Measurements from ENCODE around the gene BTBD19.
"Not testable (repeated sequence)": the region's sequence is repeated elsewhere in the genome, so short reads cannot be mapped to it uniquely, and the experiment has no call there.

The BTBD19 gene

DNA sequence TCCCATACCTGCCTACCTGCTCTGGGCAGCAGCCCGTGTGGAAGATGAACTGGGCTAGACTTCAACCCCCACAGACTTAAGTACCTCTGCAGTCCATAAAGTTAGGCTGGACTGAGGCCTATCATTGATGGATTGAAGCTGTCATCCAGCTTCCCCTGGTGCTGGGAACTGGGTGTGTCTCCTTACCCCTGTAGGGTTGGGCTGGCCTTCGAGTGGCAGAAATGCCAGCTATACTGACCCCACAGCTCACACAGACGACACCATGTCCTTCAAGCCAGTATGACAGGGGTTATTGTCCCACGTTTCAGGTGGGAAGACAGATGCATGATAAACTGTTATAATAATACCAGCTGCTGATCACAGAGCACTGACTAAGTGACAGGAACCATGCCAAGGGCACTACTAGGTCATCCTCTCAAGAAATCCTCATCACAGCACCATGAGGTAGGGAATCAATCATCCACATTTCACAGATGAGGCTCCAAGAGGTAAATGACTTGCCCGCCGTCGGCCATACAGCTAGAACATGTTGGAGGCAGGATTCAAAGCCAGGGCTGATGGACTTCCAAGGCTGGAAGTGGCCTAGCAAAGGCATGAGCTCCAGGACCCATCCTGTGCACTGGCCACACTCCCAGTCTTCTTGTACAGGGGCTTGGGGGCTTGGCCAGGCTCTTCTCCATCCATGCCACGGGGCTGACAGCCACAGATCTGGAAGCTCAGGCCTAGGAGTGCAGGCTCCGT lies 20.0 kb upstream of the BTBD19 start, which contains the start of gene BEST4:
Gene BEST4, minus strand, starts transcription at position 51 of the 741 bp plus-strand sequence. CDS start 465 bp downstream, outside the sequence.
- DNase-seq = no peak

DNA sequence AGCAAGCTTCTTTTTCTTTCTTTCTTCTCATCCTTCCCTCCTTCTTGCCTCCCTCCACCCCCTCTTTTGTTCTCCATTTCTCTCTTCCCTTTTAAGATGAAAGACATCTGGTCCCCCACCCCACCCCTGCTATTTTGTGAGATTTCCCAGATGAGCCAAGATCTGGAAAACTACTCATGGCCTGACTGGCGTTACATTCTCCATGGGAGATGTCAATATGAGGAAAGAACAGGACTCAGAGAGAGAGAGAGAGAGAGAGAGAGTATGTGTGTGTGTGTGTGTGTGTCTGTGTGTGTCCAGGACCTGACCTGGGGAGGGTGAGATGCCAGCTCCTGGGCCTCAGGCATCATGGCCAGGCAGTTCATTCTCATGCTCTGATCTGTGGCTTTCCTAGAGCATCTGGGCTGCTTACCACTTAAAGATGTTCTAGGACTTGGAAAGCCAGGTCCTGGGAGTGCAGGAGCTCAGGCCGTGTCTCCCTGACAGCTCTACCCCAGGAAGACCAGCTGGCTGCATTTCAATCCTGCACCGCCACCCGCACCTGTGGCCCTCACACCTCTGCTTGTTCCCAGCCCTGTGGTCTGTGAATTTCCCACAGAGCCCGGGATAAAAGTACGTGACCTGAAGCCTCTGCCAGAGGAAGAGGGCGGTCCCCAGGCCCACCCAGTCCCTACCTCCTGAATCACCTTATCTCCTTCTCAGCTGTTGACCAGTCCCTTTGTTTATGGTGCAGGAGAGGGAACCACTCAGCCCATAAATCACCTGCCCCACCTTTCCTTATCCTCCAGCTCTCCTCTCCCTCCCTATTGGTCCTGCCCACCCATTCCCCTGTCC lies 17.1 kb upstream of the BTBD19 start:
- DNase-seq = no peak

DNA sequence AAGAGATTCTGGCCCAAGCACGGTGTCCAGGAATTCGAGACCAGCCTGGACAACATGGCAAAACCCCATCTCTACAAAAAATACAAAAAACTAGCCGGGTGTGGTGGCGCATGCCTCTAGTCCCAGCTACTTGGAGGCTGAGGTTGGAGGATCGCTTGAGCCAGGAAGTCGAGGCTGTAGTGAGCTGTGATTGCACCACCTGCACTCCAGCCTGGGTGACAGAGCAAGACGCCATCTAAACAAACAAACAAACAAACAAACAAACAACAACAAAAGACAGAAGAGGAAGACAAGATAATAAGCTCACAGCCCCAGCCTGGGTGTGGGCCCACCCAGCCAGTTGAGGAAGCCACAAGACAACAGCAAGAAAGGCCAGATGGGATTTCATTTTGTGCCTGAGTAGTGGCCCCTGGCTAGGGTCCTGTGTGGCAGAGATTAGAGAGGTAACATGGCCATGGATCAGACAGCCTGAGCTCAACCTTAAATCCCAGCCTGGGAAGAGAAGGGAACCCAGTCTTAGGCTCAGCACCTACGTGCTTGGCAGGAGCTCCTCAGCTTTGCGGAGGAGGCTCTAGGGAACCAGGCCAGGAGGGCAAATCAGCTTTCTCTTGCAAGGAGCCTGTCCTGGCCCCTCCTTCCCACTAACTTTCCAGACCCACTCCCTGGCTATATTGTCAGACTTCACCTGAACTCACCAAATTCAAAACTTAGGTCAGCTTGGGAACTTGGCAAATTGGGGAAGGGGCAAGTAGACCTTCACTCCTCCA lies 15.4 kb upstream of the BTBD19 start:
- no peak for DNase-seq

GRCh38 chr1:44797886-44798285 lies 10.4 kb upstream of the BTBD19 start:
- not testable (repeated sequence) for DNase-seq

- DNase-seq = no peak
Observed at GRCh38 chr1:44798481-44799365, 9.6 kb upstream of the BTBD19 start.

DNA sequence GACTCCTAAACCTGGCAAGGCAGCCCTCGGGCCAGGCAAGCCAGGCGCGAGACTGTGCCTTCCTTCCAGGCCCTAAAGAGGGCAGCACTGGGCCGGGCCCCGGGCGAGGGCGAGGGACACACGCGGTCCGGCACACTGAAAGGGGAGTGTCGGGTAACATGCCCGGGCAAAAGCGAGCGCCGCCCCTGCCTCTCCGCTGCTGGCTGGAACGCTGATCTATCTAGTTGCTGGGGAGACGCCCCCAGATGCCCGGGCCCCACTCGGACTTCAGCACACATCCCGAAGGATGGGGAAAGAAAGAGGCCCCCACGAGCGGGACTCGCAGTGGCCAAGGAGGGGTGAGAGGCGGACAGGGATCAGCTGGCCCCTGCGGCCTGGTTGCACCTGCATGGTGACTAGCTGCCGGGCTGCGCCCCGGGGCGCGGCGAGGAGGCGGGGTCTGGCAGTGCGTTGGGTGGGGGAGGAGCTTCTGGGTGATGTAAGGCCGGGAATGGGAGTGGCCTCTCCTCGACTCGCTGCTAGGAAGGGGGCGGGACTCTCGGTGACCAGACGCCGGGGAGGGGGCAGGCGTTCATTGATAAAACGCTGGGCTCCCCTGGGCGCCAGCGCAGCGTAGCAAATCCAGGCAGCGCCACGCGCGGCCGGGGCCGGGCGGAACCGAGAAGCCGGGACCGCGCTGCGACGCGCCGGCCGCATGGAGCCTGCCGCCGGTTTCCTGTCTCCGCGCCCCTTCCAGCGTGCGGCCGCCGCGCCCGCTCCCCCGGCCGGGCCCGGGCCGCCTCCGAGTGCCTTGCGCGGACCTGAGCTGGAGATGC lies 8.3 kb upstream of the BTBD19 start, which contains the start of gene PLK3:
Gene PLK3, plus strand, starts transcription at position 608 of the 815 bp plus-strand sequence. Its CDS starts 87 bp downstream, at position 695.
- peak; percentile 95 to 98 for DNase-seq

GRCh38 chr1:44801491-44802305 lies 6.6 kb upstream of the BTBD19 start:
- DNase-seq = peak in 1 of 2 experiments; percentile 73

DNA sequence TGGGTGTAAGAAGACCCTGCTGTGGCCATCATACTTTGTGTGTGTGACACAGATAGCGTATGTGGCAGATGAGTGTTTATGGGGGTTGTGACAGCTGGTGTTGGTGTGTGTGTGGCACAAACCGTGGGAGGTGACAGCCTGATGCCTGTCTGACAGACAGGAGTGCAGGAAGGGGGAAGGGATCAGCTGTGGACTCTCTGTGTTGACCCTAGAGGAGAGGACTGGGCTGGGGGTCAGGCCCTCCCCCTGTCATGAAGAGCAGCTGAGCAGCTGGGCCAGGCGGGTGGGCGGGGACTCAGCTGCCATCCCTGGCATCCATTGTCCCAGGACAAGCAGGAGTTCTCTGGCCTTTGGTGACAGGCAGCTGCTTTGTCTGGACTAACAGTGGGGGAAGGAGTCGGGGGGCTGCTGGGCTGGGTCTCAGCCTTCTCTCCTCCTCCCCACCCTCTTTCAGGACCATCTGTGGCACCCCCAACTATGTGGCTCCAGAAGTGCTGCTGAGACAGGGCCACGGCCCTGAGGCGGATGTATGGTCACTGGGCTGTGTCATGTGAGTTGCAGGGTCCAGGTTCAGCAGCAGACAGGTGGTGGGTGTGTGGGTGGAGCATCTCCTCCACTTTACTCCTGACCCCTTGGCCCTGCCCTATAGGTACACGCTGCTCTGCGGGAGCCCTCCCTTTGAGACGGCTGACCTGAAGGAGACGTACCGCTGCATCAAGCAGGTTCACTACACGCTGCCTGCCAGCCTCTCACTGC lies 5.8 kb upstream of the BTBD19 start:
- no peak for DNase-seq

GRCh38 chr1:44803062-44803311 lies 5.3 kb upstream of the BTBD19 start:
- no peak for DNase-seq

GRCh38 chr1:44803312-44804095 lies 4.8 kb upstream of the BTBD19 start:
- DNase-seq = no peak

DNA sequence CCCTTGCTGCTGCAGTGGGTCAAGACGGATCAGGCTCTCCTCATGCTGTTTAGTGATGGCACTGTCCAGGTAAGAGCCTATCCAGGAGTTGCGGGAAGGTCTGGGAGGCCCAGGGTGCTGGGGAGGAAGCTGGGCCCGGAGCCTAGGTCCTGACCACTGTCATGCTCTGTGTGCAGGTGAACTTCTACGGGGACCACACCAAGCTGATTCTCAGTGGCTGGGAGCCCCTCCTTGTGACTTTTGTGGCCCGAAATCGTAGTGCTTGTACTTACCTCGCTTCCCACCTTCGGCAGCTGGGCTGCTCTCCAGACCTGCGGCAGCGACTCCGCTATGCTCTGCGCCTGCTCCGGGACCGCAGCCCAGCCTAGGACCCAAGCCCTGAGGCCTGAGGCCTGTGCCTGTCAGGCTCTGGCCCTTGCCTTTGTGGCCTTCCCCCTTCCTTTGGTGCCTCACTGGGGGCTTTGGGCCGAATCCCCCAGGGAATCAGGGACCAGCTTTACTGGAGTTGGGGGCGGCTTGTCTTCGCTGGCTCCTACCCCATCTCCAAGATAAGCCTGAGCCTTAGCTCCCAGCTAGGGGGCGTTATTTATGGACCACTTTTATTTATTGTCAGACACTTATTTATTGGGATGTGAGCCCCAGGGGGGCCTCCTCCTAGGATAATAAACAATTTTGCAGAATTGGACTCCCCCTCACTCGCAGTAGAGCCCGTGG lies 2.9 kb upstream of the BTBD19 start:
- DNase-seq = no peak

DNA sequence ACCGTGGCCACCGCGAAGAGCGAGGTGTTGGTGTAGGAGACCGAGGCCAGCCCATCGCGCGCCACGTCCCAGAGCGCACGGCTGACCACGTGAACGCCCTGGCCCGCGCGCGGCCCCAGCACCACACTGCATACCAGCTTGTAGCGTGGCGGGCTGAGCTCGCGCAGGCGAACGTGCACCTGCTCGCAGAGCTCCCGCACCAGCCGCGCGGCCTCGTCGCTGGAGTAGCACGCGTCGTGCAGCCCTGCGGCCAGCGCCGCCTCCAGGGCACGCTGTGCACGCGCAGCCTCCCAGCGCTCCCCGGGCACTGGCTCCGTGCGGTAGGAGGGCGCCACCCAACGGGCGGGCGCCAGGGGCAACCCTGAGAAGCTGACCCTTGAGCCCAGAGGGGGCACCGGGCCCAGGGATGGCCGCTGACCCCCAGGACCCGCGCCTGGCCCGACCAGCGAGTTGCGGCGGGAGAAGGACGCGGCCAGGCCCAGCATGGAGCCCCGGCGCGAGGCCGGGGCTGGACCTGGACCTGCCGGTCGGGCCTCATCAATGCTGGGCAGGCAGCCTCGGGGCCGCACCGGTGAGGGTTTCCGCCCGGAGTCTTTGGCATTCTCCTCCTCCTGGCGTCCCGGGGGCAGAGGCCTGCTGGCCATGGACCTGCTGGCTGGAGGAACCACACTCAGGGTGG lies 2.2 kb upstream of the BTBD19 start:
- DNase-seq = no peak

DNA sequence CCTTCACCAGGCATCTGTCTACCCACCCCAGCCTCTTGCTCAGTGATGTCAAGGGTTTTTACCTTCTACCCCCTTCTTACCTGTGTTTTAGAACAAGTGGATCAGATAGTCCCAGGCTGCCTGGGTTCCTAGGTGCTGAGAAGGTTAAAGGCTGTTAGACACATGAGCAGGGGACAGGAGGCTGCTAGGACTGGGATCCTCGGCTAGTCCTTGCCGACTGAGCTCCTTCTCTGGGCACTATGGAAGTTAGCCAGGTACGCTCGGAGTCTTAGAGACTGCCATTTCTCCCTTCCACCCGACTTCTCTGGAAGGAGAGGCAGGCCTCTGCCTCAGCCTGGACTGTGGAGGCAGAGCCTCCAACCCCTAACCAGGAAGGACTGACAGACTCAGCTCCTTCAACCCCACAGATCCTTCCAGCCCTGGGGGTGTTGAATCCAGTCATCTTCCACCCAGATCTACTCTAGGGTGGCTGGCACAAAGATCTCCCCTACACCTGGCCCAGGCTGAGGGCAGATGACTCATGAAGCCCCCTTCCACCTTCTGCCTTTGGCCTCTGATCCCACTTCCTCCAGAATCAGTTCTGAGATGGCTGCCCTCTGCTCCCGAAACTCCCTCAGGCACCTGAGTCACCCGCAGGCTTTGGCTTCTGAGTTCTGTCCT lies 1.5 kb upstream of the BTBD19 start, which contains the start of gene DYNLT4:
Gene DYNLT4, minus strand, starts transcription at position 648 of the 660 bp plus-strand sequence. CDS start 683 bp downstream, outside the sequence.
- DNase-seq = no peak

DNA sequence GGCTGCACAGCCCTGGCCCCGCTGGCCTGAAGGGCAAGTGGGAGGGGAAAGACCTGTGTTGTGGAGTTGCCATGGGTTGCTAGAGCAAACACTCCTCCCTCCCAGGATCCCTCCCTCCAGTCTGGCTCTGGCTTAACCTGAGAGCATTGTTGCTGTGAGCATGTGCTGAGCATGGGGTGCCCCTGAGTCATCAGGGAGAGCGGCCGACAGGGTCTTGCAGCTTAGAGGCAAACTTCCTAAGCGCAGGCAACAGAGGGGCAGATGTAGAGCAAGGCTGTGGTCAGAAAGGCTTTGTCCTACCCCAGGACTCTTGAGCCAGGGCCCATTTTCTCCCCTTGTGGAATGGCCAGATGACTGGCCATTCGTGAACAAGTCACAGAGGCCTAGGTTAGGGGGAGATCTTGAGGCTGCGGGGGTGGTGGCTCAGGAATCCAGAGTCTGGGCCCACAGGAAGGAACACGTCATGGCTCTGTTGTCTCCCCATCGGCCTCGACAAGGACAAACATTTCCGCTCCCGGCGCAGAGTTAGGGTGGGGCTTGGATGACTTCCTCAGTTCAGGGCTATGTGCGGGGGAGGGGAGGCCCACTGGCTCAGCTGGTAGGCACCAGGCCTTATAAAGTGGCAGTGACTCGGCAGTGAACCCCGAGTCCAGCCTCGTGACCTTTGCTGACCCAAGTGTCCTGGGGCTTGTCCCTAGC lies 810 bp upstream of the BTBD19 start:
- peak; percentile 79 to 89 for DNase-seq

GRCh38 chr1:44808938-44809917 lies 905 bp downstream of the BTBD19 start:
- peak; percentile 76 to 93 for DNase-seq
